ENCODE results near the gene CRLF2.

CRLF2 gene

GRCh38 chrX:1153940-1154339 is 58.5 kb downstream of the CRLF2 start:
- DNase-seq: no peak
- no peaks in the 10 kb centered on the region for H3K36me3 ChIP-seq (replicated peaks)
- no peak overlapping the region for H3K4me3 ChIP-seq (ENCODE audit: low read depth, low read length)
- TF ChIP-seq CTCF (IDR thresholded peaks at IDR 0.05; ENCODE audit: low read depth, low read length, missing control alignments): no peak
- no peak overlapping the region for H3K27ac ChIP-seq
- H3K27me3 ChIP-seq (replicated peaks): no peaks in the 10 kb centered on the region
- in situ Hi-C loops (cut with HindIII; ENCODE audit: low pct_ligation_motif_present, low sequenced_read_pairs): no loop called here

- no peak overlapping the region for H3K4me3 ChIP-seq (ENCODE audit: low read depth, low read length)
- no peaks in the 10 kb centered on the region for H3K36me3 ChIP-seq (replicated peaks)
- TF ChIP-seq CTCF (IDR thresholded peaks at IDR 0.05; ENCODE audit: low read depth, low read length, missing control alignments): no peak
- no peaks in the 10 kb centered on the region for H3K27me3 ChIP-seq (replicated peaks)
- H3K27ac ChIP-seq: no peak overlapping the region
- in situ Hi-C loops (cut with HindIII; ENCODE audit: low pct_ligation_motif_present, low sequenced_read_pairs): no loop called here
- DNase-seq: no peak
These were observed 60.4 kb downstream of the CRLF2 start for GRCh38 chrX:1152090-1152489.

GRCh38 chrX:1151378-1152077 is 60.9 kb downstream of the CRLF2 start:
- in situ Hi-C loops (cut with HindIII; ENCODE audit: low pct_ligation_motif_present, low sequenced_read_pairs): no loop called here
- TF ChIP-seq CTCF (IDR thresholded peaks at IDR 0.05; ENCODE audit: low read depth, low read length, missing control alignments): no peak
- DNase-seq: no peak
- Histone ChIP-seq H3K27me3 (replicated peaks) (no peaks in the 10 kb centered on the region), H3K27ac (no peak overlapping the region), H3K36me3 (replicated peaks) (no peaks in the 10 kb centered on the region), H3K4me3 (ENCODE audit: low read depth, low read length) (no peak overlapping the region)

- in situ Hi-C loops (cut with HindIII; ENCODE audit: low pct_ligation_motif_present, low sequenced_read_pairs): no loop called here
- Histone ChIP-seq H3K4me3 (ENCODE audit: low read depth, low read length) (no peak overlapping the region), H3K36me3 (replicated peaks) (no peaks in the 10 kb centered on the region), H3K27me3 (replicated peaks) (no peaks in the 10 kb centered on the region), H3K27ac (no peak overlapping the region)
- DNase-seq: no peak
- TF ChIP-seq CTCF (IDR thresholded peaks at IDR 0.05; ENCODE audit: low read depth, low read length, missing control alignments): no peak
These were observed 61.7 kb downstream of the CRLF2 start for GRCh38 chrX:1150569-1151347.

GRCh38 chrX:1147611-1148515 is 64.6 kb downstream of the CRLF2 start:
- Histone ChIP-seq H3K36me3 (replicated peaks) (no peaks in the 10 kb centered on the region), H3K27me3 (replicated peaks) (no peaks in the 10 kb centered on the region), H3K4me3 (ENCODE audit: low read depth, low read length) (no peak overlapping the region), H3K27ac (no peak overlapping the region)
- no peak for DNase-seq
- in situ Hi-C loops (cut with HindIII; ENCODE audit: low pct_ligation_motif_present, low sequenced_read_pairs): no loop called here
- no peak for TF ChIP-seq CTCF (IDR thresholded peaks at IDR 0.05; ENCODE audit: low read depth, low read length, missing control alignments)
